Measurements from ENCODE around the gene MAP3K14.

Gene MAP3K14

DNA sequence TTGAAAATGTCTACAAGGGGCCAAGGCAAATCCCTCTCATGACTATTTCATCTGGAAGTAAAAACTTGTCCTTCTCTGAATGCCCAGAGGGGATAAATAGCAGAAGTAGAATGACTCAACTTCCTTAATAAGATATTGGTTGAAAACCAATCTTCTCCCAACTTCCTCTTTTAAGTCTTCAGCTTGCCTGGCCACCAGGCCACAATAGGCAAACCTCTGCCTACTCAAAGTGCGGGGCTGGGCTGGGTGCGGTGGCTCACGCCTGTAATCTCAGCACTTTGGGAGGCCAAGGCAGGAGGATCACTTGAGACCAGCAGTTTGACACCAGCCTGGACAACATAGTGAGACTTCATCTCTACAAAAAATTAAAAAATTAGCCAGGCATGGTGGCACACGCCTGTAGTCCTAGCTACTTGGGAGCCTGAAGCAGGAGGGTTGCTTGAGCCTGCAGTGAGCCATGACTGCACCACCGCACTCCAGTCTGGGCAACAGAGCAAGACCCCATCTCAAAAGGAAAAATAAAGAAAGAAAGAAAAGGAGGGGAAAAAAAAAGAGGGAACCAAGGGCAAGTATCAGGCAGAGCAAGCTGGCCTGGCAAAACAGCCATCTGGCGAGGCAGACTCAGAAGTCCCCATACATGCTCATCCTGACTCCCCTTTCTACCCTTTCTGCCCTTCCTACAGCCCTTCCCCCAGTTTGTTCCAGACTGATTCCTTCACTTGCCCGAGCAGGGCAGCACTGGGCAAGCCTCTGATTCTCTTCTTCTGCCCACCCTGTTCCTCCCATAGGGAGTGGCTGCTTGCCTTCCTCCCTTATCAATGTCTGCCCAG is 20.6 kb downstream of the MAP3K14 start:
- peak overlapping the region in 1 of 3 experiments; percentile 33 for H3K27ac Mint-ChIP-seq
- H3K4me3 Mint-ChIP-seq: no peak overlapping the region
- H3K9me3 Mint-ChIP-seq: no peaks in the 10 kb centered on the region
- peaks cover 3% of the 10 kb centered on the region for H3K27me3 Mint-ChIP-seq (ENCODE audit: low read depth)
- peaks cover 4% of the 10 kb centered on the region for H3K36me3 Mint-ChIP-seq (ENCODE audit: low read depth)
- H3K4me1 Mint-ChIP-seq: peaks cover 75% of the 10 kb centered on the region
- TF ChIP-seq, protein P1, sequence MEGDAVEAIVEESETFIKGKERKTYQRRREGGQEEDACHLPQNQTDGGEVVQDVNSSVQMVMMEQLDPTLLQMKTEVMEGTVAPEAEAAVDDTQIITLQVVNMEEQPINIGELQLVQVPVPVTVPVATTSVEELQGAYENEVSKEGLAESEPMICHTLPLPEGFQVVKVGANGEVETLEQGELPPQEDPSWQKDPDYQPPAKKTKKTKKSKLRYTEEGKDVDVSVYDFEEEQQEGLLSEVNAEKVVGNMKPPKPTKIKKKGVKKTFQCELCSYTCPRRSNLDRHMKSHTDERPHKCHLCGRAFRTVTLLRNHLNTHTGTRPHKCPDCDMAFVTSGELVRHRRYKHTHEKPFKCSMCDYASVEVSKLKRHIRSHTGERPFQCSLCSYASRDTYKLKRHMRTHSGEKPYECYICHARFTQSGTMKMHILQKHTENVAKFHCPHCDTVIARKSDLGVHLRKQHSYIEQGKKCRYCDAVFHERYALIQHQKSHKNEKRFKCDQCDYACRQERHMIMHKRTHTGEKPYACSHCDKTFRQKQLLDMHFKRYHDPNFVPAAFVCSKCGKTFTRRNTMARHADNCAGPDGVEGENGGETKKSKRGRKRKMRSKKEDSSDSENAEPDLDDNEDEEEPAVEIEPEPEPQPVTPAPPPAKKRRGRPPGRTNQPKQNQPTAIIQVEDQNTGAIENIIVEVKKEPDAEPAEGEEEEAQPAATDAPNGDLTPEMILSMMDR (IDR thresholded peaks at IDR 0.05; ENCODE audit: unreplicated experiment in 3 of 3): no peak

DNA sequence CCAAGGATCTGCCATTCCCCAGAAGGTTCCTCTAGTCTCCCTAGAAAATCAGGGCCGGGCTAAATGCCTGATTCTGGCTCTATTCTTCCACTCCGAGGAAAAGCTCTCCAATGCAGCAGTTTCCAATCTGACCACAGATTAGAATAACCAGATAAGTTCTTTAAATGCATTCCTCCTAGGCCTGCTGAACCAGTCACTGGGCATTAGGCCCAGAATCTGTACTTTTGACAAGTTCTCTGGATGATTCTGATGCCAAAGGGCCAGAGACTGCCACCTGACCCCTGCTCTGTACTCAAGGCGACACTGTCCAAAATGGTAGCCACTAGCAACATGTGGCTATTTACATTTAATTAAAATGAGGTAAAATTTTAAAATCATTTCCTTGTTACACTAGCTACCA is 22.3 kb downstream of the MAP3K14 start:
- H3K9me3 Mint-ChIP-seq: no peaks in the 10 kb centered on the region
- no peak overlapping the region for H3K4me3 Mint-ChIP-seq
- peaks cover 84% of the 10 kb centered on the region for H3K4me1 Mint-ChIP-seq
- peaks cover 3% of the 10 kb centered on the region for H3K27me3 Mint-ChIP-seq (ENCODE audit: low read depth)
- TF ChIP-seq, protein P1 (IDR thresholded peaks at IDR 0.05; ENCODE audit: unreplicated experiment in 3 of 3): no peak
- peaks cover 14% of the 10 kb centered on the region for H3K36me3 Mint-ChIP-seq (ENCODE audit: low read depth)
- H3K27ac Mint-ChIP-seq: peak overlapping the region; percentile 32 to 83 (median 72)

DNA sequence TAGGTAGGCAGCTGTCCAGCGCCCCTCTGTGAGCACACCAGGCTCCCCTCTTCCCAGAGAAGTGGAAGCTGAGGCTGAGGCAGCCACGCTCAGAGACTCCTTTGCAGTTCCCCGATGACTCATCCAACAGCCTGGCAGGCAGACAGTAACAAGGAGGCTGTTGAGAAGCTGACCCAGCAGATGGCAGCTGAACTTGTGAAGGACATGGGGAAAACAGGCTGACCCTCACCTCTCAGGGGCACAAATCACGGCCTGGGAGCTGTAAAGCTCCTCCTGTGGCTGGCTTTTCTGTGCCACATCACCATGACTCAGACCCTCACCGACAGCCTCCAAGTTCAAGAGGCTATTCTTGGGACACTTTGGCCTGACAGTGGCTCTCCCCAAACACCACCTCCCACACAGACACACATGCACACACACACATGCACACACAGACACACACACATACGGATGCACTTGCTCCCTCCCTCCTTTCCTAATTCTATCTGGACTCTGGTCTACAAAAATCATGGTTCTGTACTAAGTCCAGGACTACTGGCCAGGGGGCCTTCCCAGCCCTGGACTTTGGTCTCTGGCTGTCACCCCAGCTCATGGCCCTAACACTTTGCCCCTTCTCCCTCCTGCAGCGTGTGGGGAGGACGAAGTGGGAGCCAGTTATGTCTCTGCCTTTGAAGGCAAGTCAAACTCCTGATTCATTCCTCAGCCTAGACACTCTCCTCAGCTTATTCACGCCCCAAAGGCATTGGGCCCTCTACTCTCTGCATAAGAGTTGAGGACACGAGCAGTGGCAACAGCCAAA is 23.2 kb downstream of the MAP3K14 start:
- H3K36me3 Mint-ChIP-seq (ENCODE audit: low read depth): peaks cover 14% of the 10 kb centered on the region
- no peaks in the 10 kb centered on the region for H3K9me3 Mint-ChIP-seq

DNA sequence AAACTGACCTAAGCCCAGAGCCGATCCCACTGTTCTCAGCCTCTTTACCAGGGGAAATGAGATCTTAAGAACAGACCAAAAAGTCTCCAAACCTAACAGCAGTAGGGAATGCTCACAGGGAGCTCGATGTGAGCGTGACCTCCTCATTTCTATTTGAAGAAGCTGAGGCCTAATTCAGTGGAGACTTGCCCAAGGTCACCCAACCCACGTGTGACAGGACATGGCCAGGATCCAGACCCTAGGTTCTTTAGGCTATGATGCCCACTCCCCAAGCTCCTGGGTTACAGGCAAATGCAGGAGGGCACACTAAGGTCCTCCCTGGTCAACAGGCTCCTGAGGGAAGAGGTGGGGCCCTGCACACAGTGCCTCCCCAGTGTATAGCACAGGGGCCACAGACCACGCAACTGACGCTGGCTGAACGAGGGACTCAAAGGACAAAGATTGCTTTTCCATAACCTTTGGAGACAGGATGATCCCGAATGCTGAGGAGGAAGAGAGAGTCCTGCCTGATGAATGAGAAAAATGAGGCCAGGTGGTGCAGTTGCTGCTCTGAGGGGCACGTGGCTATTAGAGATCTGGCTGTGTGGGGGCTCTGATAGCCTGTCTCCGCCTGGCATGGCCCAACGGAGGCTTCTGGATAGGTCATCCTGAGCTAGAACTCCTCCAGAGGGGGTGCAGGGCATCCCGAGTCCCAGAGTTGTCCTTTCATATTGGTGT is 24.0 kb downstream of the MAP3K14 start:
- H3K36me3 Mint-ChIP-seq (ENCODE audit: low read depth): peaks cover 14% of the 10 kb centered on the region
- peaks cover 3% of the 10 kb centered on the region for H3K27me3 Mint-ChIP-seq (ENCODE audit: low read depth)
- H3K9me3 Mint-ChIP-seq: no peaks in the 10 kb centered on the region
- TF ChIP-seq, protein P1 (IDR thresholded peaks at IDR 0.05; ENCODE audit: unreplicated experiment in 3 of 3): no peak
- peak overlapping the region in 1 of 3 experiments; percentile 83 for H3K27ac Mint-ChIP-seq
- peaks cover 81% of the 10 kb centered on the region for H3K4me1 Mint-ChIP-seq
- H3K4me3 Mint-ChIP-seq: no peak overlapping the region

More for the DNA sequence above, 23.2 kb downstream of the MAP3K14 start:
- peaks cover 84% of the 10 kb centered on the region for H3K4me1 Mint-ChIP-seq
- no peak overlapping the region for H3K4me3 Mint-ChIP-seq
- TF ChIP-seq, protein P1 (IDR thresholded peaks at IDR 0.05; ENCODE audit: unreplicated experiment in 3 of 3): no peak
- peaks cover 3% of the 10 kb centered on the region for H3K27me3 Mint-ChIP-seq (ENCODE audit: low read depth)
- H3K27ac Mint-ChIP-seq: peak overlapping the region; percentile 20 to 83 (median 72)

DNA sequence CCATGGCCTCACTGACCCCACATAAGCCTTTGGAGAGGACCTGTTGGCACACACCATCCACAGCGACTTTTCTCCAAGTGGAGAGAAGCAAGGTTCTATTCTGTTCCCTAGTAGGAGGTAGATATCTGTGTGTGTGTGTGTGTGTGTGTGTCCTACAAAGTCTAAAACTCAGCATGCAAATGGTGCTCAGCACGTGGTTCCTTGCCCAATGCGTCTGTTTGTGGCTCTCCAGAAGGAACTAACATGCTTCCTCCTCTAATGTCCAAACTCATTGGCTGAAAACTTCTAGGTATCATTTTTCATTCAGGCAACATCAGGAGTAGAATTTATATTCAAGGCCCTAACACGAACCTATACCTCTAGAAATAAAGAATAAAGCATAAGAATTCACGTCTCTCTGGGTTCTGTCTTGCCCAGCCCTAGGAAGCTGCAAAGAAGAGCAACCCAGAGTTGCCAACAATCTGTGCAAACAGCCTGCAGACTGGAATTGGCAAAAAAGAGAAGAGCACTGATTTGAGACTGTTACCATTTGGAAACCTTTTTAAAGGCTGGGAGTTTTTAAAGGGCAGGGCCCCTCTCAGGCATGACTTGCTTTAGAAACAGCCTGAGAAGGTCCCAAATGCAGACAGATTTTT is 25.5 kb downstream of the MAP3K14 start:
- Mint-ChIP-seq H3K4me1 (peaks cover 82% of the 10 kb centered on the region), H3K9me3 (no peaks in the 10 kb centered on the region), H3K4me3 (peak overlapping the region in 1 of 3 experiments; percentile 14), H3K36me3 (ENCODE audit: low read depth) (peaks cover 17% of the 10 kb centered on the region), H3K27ac (peak overlapping the region in 2 of 3 experiments; percentile 72 to 73), H3K27me3 (ENCODE audit: low read depth) (no peaks in the 10 kb centered on the region)
- TF ChIP-seq, protein P1 (IDR thresholded peaks at IDR 0.05; ENCODE audit: unreplicated experiment in 3 of 3): no peak

Data from nephron (organoid).